HepG2 (cell line): ENCODE results near the gene SMIM10L1. TPM values are rescaled to one million over a fixed set of nuclear protein-coding genes. Genes with fewer than 3 reads are reported as not detected.

Experiments
- CENPT ChIP-seq: sonication (generic); formaldehyde crosslinking; IDR thresholded peaks from 2 replicates; pipeline ENCODE4 v1.8.0; 2022; ENCODE audit warnings: low read depth, mild to moderate bottlenecking, moderate library complexity, missing genetic modification reagents
- ISL2 ChIP-seq: sonication (generic); formaldehyde crosslinking; IDR thresholded peaks from 2 replicates; pipeline ENCODE4 v1.5.0; 2020; ENCODE audit warnings: missing genetic modification reagents
- MAZ ChIP-seq, 2 experiments: sonication (generic) in 1 of 2; formaldehyde crosslinking in 1 of 2; IDR thresholded peaks; 2 replicates each; pipeline versions ENCODE4 v1.5.0 to v1.6.1; 2012 to 2020; ENCODE audit warnings: low read depth in 2 of 2, mild to moderate bottlenecking in 2 of 2, borderline replicate concordance in 1 of 2, improper control_type of control experiment in 1 of 2, low read length in 1 of 2, missing genetic modification reagents in 1 of 2, moderate library complexity in 1 of 2
- NFRKB ChIP-seq: fragments of 450-650 bp; IDR thresholded peaks from 2 replicates; pipeline ENCODE4 v1.6.1; 2017
- PLRG1 ChIP-seq: fragments of 450-650 bp; conservative IDR thresholded peaks from 2 replicates; pipeline ENCODE4 v1.6.1; 2016
- U2AF1 ChIP-seq: fragments of 200-400 bp; formaldehyde crosslinking; optimal IDR thresholded peaks from 2 replicates; pipeline ENCODE3; 2017; ENCODE audit warnings: mild to moderate bottlenecking, low read depth, low read length
- ZNF10 ChIP-seq: sonication (generic); formaldehyde crosslinking; IDR thresholded peaks from 2 replicates; pipeline ENCODE4 v1.4.0; 2020; ENCODE audit warnings: mild to moderate bottlenecking, low read depth, missing genetic modification reagents, borderline replicate concordance
- ZNF121 ChIP-seq: sonication (generic); formaldehyde crosslinking; IDR thresholded peaks from 2 replicates; pipeline ENCODE4 v1.5.0; 2020; ENCODE audit warnings: mild to moderate bottlenecking, missing genetic modification reagents
- ZNF143 ChIP-seq: sonication (generic); formaldehyde crosslinking; IDR thresholded peaks from 2 replicates; pipeline ENCODE4 v1.4.0; 2020; ENCODE audit warnings: missing genetic modification reagents
- ZNF33B ChIP-seq: sonication (generic); formaldehyde crosslinking; IDR thresholded peaks from 2 replicates; pipeline ENCODE4 v1.5.1; 2020; ENCODE audit warnings: mild to moderate bottlenecking, missing genetic modification reagents
- ZNF468 ChIP-seq: sonication (generic); formaldehyde crosslinking; IDR thresholded peaks from 2 replicates; pipeline ENCODE4 v1.8.0; 2022; ENCODE audit warnings: mild to moderate bottlenecking, moderate library complexity, missing genetic modification reagents
- ZNF678 ChIP-seq: sonication (generic); formaldehyde crosslinking; IDR thresholded peaks from 2 replicates; pipeline ENCODE4 v1.4.0; 2020; ENCODE audit warnings: mild to moderate bottlenecking, missing genetic modification reagents
- ZNF709 ChIP-seq: sonication (generic); formaldehyde crosslinking; IDR thresholded peaks from 2 replicates; pipeline ENCODE4 v1.5.0; 2020; ENCODE audit warnings: mild to moderate bottlenecking, missing genetic modification reagents
- ZNF720 ChIP-seq: sonication (generic); formaldehyde crosslinking; IDR thresholded peaks from 2 replicates; pipeline ENCODE4 v1.4.0; 2020; ENCODE audit warnings: missing genetic modification reagents
- ZNF777 ChIP-seq: sonication (generic); formaldehyde crosslinking; IDR thresholded peaks from 2 replicates; pipeline ENCODE4 v1.4.0; 2020; ENCODE audit warnings: missing genetic modification reagents
- polyA plus RNA-seq, 8 experiments: library from polyadenylated mRNA; depleted of rRNA in 3 of 8; stranded (reverse) in 7 of 8; unstranded in 1 of 8; fragments of >200 nt; fragmentation: Illumina TruSeq in 4 of 8; extraction: Trizol in 4 of 8; gene quantifications; 2 replicates each; pipeline versions ENCODE4 v1.2.1 to v1.2.3, GENCODE V29; 2011 to 2016; ENCODE audit warnings: low read depth in 4 of 8, missing spikeins in 1 of 8, mixed read lengths in 1 of 8; ENCODE audit not compliant: insufficient read depth in 1 of 8
- total RNA-seq, 5 experiments: library from RNA; depleted of rRNA; stranded (reverse); fragments of >200 nt; fragmentation: Illumina TruSeq; extraction: Trizol; gene quantifications; 2 replicates each; pipeline ENCODE4 v1.2.3, GENCODE V29; 2016; ENCODE audit warnings: low read depth in 1 of 5
- TF ChIP-seq, protein P1 (sequence below): sonication (generic); formaldehyde crosslinking; IDR thresholded peaks from 2 replicates; pipeline ENCODE4 v1.4.0; 2020; ENCODE audit warnings: mild to moderate bottlenecking, missing genetic modification reagents
- TF ChIP-seq, protein P2 (sequence below): IDR thresholded peaks from 2 replicates; pipeline ENCODE4 v1.6.1; 2016; ENCODE audit warnings: missing compliant biosample characterization, missing genetic modification reagents, borderline replicate concordance
- TF ChIP-seq, protein P3 (sequence below): sonication (generic); formaldehyde crosslinking; IDR thresholded peaks from 2 replicates; pipeline ENCODE4 v1.4.0; 2020; ENCODE audit warnings: mild to moderate bottlenecking, missing genetic modification reagents
- TF ChIP-seq, protein P4 (sequence below): IDR thresholded peaks from 2 replicates; pipeline ENCODE4 v1.6.1; 2016; ENCODE audit warnings: missing biosample characterization, missing genetic modification reagents, low read depth
- TF ChIP-seq, protein P5 (sequence below): sonication (generic); formaldehyde crosslinking; IDR thresholded peaks from 2 replicates; pipeline ENCODE4 v1.8.0; 2022; ENCODE audit warnings: low read depth, missing genetic modification reagents
- TF ChIP-seq, protein P6 (sequence below): sonication (generic); formaldehyde crosslinking; IDR thresholded peaks from 2 replicates; pipeline ENCODE4 v1.9.0; 2022; ENCODE audit warnings: missing genetic modification reagents, mild to moderate bottlenecking, borderline replicate concordance

SMIM10L1 gene
- total and polyA plus RNA-seq, 2 of the 13 experiments (the other 11 are each of a cell fraction or from before 2014, with no cell fraction given): 3.7 to 11.8 TPM

DNA sequence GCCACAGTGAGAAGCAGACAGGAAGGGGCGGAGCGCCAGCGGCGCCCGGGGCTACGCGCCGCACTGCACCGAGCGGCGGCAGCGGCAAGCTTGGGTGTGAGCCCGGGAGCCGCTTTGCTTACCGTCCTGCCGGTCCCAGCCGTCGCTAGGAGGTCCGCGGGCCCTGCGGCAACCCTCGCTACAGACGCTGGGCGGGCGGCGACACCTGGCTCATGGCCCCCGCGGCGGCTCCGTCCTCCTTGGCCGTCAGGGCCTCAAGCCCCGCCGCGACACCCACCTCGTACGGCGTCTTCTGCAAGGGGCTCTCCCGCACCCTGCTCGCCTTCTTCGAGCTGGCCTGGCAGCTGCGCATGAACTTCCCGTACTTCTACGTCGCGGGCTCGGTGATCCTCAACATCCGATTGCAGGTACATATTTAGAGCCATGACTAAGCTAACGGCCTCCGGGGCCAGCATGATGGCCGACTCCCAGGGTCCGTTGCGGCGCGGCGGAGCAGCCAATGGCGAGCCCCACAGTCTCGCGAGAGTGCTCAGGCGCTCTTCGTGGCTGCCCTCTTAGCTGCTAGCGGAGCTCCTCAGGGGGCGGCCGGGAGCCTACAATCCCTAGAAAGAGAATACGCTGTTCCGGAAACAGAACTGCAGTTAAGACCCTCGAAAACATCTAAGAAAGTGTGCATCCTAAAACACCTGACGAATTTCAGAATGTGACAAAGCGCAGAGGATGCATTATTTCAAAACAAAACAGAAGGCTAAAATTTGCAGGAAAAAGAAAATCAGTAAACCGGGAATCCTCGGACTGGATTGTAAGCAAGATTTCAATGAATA, at the start of gene SMIM10L1 (continued):
- TF ChIP-seq, protein P1, sequence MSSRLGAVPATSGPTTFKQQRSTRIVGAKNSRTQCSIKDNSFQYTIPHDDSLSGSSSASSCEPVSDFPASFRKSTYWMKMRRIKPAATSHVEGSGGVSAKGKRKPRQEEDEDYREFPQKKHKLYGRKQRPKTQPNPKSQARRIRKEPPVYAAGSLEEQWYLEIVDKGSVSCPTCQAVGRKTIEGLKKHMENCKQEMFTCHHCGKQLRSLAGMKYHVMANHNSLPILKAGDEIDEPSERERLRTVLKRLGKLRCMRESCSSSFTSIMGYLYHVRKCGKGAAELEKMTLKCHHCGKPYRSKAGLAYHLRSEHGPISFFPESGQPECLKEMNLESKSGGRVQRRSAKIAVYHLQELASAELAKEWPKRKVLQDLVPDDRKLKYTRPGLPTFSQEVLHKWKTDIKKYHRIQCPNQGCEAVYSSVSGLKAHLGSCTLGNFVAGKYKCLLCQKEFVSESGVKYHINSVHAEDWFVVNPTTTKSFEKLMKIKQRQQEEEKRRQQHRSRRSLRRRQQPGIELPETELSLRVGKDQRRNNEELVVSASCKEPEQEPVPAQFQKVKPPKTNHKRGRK (CRISPR knock-in tag): no peak; the same call in 1 of the 2 replicates
- TF ChIP-seq, protein P2, sequence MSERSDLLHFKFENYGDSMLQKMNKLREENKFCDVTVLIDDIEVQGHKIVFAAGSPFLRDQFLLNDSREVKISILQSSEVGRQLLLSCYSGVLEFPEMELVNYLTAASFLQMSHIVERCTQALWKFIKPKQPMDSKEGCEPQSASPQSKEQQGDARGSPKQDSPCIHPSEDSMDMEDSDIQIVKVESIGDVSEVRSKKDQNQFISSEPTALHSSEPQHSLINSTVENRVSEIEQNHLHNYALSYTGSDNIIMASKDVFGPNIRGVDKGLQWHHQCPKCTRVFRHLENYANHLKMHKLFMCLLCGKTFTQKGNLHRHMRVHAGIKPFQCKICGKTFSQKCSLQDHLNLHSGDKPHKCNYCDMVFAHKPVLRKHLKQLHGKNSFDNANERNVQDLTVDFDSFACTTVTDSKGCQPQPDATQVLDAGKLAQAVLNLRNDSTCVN: peak; percentile 85; the same call in 1 of the 2 replicates
- peak; percentile 64 for TF ChIP-seq ZNF33B (CRISPR knock-in tag)
- peak; percentile 72 for TF ChIP-seq CENPT (CRISPR knock-in tag)
- TF ChIP-seq PLRG1: no peak
- TF ChIP-seq ZNF709: peak; percentile 84
- no peak for TF ChIP-seq ZNF720 (CRISPR knock-in tag)
- TF ChIP-seq ZNF121: peak; percentile 18; the same call in 1 of the 2 replicates
- TF ChIP-seq, protein P3, sequence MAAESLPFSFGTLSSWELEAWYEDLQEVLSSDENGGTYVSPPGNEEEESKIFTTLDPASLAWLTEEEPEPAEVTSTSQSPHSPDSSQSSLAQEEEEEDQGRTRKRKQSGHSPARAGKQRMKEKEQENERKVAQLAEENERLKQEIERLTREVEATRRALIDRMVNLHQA (CRISPR knock-in tag): no peak
- TF ChIP-seq, protein P4, sequence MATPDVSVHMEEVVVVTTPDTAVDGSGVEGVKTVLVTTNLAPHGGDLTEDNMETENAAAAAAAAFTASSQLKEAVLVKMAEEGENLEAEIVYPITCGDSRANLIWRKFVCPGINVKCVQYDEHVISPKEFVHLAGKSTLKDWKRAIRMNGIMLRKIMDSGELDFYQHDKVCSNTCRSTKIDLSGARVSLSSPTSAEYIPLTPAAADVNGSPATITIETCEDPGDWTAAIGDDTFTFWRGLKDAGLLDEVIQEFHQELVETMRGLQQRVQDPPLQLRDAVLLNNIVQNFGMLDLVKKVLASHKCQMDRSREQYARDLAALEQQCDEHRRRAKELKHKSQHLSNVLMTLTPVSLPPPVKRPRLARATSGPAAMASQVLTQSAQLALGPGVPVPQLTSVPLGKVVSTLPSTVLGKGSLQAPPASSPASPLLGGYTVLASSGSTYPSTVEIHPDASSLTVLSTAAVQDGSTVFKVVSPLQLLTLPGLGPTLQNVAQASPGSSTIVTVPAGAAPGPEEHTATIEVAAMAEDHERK (CRISPR knock-in tag): no peak
- 0 out of 2 replicates have a peak, but pooled peaks have one; percentile 12 for TF ChIP-seq NFRKB
- TF ChIP-seq ZNF777 (CRISPR knock-in tag): peak; percentile 43; the same call in 1 of the 2 replicates
- no peak for TF ChIP-seq ZNF10 (CRISPR knock-in tag)
- TF ChIP-seq ZNF468 (CRISPR knock-in tag): no peak
- TF ChIP-seq, protein P5, sequence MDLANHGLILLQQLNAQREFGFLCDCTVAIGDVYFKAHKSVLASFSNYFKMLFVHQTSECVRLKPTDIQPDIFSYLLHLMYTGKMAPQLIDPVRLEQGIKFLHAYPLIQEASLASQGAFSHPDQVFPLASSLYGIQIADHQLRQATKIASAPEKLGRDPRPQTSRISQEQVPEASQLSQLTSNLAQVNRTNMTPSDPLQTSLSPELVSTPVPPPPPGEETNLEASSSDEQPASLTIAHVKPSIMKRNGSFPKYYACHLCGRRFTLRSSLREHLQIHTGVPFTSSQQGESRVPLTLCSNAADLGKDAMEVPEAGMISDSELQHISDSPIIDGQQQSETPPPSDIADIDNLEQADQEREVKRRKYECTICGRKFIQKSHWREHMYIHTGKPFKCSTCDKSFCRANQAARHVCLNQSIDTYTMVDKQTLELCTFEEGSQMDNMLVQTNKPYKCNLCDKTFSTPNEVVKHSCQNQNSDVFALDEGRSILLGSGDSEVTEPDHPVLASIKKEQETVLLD: peak; percentile 45; the same call in 1 of the 2 replicates
- TF ChIP-seq ISL2 (CRISPR knock-in tag): 0 out of 2 replicates have a peak, but pooled peaks have one; percentile 22
- no peak for TF ChIP-seq U2AF1
- TF ChIP-seq ZNF143 (CRISPR knock-in tag): peak; percentile 92
- TF ChIP-seq ZNF678 (CRISPR knock-in tag): peak; percentile 68; the same call in 1 of the 2 replicates
- TF ChIP-seq MAZ (IDR thresholded peaks at IDR 0.05; ENCODE audit: borderline replicate concordance, low read depth, low read length): no peak
- TF ChIP-seq MAZ (CRISPR knock-in tag; IDR thresholded peaks at IDR 0.05; ENCODE audit: low read depth): peak; percentile 69
- TF ChIP-seq, protein P6, sequence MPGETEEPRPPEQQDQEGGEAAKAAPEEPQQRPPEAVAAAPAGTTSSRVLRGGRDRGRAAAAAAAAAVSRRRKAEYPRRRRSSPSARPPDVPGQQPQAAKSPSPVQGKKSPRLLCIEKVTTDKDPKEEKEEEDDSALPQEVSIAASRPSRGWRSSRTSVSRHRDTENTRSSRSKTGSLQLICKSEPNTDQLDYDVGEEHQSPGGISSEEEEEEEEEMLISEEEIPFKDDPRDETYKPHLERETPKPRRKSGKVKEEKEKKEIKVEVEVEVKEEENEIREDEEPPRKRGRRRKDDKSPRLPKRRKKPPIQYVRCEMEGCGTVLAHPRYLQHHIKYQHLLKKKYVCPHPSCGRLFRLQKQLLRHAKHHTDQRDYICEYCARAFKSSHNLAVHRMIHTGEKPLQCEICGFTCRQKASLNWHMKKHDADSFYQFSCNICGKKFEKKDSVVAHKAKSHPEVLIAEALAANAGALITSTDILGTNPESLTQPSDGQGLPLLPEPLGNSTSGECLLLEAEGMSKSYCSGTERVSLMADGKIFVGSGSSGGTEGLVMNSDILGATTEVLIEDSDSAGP: peak; percentile 88
